Measurements from ENCODE around the gene RABGAP1L.

- TF ChIP-seq CTCF (IDR thresholded peaks at IDR 0.05; ENCODE audit: insufficient read depth, low read length, poor library complexity, severe bottlenecking): no peak
- no peak for TF ChIP-seq EZH2phosphoT487 (conservative IDR thresholded peaks at IDR 0.05; ENCODE audit: low read length)
Observed at GRCh38 chr1:174870319-174870718, 711.0 kb downstream of the RABGAP1L start.
